Measurements from ENCODE around the gene FBXL7.

Gene FBXL7

DNA sequence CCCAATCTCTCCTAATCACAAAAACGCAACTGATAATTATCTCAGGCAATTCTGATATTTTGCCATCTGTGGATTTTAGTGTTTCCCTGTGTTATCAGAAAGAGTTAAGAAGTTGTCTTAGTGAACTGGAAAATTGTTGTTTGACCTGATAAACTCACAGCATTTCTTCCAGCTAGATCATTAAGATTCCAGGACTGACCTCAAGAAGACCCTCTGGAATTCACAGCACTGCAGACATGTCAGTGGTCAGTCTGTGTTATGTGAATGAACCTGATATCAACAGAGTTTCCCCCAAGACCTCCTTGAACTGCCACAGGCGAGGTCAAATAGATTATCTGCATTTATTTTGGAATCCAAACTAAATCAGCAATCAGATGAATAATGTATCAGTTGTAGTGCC lies 174.7 kb downstream of the FBXL7 start:
- DNase-seq (ENCODE audit: low spot score): no peak

DNA sequence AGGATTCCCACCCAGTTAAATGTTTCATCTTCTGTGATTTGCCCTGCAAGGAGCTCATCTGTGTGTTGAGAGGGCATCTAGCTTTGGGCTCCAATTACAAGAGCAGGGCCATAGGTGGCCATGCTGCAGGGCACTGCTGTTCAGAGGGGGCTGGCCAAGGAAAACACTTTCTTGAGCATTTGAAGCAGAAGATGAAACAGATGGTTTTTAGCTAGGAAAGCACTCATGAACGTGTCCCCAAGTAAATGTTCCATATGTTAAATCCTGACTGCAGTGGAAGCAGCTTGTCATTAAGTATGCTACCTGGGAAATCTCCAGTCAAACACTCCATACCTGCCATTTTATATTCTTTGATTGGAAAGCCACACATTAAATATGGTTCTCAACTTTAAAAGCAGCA lies 176.6 kb downstream of the FBXL7 start:
- DNase-seq (ENCODE audit: low spot score): no peak

DNA sequence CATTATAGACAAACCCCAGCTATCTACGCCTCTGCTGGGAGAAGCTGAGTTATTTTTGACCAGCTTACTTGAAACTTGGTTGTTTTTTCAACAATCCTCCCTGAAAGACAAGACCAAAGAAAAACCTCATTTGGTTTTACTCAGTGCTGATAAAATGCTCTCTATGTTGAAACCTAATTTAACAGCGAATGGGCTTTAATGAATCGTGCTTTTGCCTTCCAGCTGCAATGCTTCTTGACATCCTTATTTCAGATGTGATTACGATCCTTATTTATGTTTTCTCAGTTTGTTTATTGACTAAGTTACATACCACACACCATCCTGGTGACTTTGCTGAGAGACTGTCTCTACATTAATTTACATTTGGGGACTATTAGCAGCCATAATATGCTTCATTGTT lies 179.2 kb downstream of the FBXL7 start:
- no peak for DNase-seq (ENCODE audit: low spot score)

DNA sequence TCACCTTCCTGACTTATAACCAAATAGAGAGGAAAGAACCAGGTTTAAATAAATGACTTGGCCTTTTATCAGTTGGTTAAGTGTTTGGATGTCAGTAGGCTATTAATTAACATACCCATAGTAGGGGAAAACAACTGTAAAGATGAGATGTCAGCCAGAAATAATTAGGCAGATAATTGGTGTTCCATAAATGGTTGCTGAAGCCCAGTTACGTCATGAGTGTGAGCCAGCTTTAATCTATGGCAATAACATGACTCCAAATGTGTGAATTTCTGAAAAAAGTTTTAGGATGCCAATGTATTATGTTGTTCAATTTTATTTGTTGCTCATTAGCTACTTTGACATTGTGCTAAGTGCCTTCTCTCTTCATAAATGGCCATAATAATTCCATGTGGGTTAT lies 180.5 kb downstream of the FBXL7 start:
- DNase-seq (ENCODE audit: low spot score): no peak

DNA sequence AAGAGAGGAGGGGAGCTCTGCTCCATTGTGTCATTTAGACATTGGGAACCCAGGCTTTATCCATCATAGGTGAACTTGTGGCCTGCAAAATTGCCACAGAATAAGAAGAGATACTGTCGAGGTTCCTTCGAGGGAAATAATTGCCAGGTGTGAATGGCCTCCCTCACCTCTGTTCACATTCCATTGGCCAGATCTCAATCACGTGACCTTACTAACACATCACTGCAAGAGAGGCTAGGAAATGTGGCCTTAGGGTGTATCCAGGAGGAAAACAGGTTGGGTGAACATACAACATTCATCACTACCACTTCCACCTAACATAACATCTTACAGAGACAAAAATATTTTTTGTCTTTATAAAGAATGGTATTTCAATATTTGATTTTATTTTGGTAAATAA lies 182.1 kb downstream of the FBXL7 start:
- no peak for DNase-seq (ENCODE audit: low spot score)

DNA sequence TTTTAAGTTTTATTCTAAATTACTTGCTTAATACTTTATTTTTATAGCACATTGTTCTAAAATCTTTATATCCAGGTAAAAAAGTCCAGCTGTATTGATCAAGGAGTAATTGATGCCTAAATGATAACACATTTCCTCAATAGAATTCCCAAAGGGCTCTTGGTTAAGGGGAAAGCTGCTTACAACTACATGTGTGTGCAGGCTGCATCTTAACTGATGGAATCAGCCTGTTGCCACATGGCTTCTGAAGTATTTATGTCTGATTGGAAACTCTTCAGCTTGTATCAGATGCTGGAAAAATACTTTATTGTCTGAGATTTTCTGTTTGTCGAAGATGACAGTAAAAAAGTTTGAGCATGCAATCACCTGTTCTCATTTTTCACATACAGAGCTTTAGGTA lies 182.6 kb downstream of the FBXL7 start:
- no peak for DNase-seq (ENCODE audit: low spot score)

DNA sequence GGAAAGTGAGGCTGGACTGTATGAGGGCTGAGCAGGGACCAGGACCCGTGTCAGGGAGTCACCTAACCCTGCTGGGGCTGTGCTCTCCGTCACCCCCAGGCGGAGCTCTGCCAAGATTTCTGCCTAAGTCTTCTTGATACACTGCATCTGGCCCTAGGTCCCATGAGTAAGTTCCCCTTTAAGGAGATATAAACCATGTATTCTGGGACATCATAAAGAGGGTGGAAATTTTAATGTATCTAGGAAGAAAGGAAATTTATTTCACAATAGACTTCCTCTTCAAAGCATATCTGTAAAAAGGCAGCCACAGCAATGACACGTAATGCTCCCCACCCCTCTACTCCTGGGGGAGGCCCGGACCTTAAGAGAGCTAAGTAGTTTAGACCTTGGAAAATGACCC lies 183.4 kb downstream of the FBXL7 start:
- DNase-seq (ENCODE audit: low spot score): no peak

DNA sequence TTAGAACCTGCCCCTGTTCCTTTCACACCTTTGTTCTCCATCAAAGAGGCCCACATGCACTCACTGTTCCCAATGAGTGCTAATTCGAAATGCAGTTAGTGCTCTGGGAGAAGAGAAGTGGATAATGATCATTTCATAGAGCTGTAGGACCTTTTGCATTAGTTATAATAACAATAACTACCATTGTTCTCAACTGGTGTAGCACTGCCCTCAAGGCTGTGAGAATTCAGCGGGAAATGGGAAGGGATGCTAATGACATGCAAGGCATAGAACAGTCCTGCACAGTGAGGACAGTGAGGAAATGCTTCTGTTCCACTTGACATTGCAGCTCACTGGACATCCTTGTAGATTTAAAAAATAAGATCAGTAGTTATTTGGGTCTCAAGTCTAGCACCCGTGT lies 187.4 kb downstream of the FBXL7 start:
- DNase-seq (ENCODE audit: low spot score): peak; percentile 23

DNA sequence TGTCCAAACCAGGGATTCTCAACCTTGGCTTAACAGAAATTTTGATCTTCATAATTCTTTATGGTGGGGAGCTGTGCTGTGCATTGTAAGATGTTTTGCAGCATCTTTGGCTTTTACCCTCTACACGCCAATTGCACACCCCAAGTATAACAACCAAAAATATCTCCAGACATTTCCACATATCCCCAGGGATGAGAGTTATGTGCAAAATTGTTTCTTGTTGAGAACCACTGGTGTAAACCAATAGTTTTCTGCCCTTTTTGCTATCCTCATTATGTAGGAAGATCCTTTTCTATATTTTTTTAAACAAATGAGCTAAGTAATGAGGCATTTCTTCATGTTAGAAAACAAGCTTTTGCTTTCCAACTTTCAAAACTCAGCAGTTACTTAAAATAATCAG lies 189.9 kb downstream of the FBXL7 start:
- no peak for DNase-seq (ENCODE audit: low spot score)

DNA sequence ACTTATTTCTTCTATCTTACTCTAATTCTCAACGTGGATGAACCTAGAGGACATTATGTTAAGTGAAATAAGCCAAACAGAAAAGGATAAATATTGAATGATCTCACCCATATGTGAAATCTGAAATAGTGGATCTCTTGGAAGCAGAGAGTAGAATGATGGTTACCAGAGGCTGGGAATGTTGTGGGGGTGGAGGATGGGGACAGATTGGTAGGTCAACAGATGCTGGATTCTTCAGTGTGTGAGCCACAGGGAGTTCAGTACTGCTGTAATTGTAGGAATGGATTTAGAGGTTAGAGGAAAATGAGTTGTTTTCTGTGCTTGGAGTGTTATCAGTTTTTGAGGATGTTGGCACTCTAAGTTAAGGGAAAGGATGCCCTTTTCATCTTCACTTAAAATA lies 190.6 kb downstream of the FBXL7 start:
- DNase-seq (ENCODE audit: low spot score): no peak

DNA sequence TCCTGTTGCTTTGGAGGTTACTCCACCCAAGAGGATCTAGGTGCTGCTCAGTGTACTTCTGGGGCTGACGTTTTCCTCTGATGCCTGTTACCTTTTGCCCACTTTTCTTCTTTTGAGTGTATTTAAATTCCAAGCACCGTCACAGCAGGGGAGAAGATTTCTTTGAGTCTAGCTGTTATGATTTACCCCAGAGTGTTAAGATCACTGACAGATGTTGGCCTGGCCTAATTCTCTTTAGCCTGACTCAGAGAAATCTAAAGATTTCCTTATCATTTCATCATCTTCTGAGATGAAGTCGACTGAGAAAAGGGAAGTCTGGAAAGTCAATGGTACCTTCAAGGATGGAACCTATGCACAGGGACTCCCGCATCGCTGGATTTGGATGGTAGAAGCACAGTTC lies 191.5 kb downstream of the FBXL7 start:
- no peak for DNase-seq (ENCODE audit: low spot score)

DNA sequence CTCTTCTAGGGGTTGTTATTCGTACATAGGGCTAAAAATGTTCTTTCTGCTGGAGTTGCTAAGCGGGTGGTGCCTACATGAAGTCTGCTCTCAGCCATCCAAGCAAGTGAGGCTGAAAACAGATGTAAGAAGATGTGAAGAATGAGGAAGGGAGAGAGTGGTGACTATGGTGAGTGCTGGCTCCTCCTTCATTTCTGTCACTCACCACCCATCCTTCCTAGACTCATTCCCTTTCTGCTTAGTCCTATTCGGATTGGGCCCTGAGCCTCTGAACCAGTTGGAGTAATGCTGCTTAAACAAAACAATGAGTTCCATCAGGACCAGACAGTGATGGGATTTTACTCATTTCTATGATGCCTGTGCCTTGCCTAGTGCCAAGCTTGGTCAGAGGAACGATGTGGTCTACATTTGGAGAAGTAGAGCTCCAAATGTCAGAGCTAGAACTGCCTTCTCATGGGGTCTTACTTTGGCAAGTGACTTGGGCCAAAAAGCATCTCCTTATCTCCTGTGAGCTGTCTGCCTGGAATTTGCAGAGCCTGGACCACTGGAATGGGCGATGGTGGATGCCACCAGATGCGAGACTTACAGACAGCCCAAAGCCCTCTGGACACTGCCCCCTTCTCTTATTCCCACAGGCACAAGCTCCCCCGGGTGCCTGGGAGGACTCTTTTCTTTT lies 192.9 kb downstream of the FBXL7 start:
- DNase-seq (ENCODE audit: low spot score): no peak

DNA sequence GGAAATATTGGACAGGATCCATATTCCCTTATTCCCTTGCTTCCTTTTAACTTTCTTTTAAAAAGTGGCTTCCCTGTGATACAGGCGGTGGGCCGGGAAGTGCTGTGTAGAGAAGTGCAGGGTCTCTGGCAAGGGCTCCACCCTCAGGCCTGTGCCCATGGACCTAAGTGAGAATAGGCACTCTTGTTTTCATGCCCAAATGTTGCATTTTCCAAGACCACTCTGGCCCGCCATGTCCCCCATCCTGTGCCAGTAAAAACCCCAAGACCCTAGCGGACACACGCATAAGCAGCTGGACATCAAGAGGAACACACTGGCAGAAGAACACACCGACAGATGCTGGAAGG lies 193.4 kb downstream of the FBXL7 start:
- no peak for DNase-seq (ENCODE audit: low spot score)

DNA sequence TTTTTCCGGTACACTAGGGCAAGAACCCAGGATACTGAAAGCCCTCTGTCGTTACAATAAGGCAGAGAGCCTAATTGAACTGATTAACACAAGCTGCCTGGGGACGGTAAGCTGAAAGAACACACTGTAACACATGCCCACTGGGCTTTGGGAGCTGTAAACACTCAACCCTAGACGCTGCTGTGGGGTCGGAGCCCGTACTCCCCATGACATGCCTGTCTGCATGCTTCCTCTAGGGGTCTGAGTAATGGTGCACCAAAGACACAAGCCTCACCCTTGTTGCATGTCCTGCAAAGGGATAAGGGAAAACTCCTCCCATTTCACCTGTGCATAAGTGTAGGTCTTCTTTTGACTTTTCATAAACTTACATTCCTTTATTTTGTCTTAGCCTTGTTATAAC lies 194.0 kb downstream of the FBXL7 start:
- DNase-seq (ENCODE audit: low spot score): no peak

DNA sequence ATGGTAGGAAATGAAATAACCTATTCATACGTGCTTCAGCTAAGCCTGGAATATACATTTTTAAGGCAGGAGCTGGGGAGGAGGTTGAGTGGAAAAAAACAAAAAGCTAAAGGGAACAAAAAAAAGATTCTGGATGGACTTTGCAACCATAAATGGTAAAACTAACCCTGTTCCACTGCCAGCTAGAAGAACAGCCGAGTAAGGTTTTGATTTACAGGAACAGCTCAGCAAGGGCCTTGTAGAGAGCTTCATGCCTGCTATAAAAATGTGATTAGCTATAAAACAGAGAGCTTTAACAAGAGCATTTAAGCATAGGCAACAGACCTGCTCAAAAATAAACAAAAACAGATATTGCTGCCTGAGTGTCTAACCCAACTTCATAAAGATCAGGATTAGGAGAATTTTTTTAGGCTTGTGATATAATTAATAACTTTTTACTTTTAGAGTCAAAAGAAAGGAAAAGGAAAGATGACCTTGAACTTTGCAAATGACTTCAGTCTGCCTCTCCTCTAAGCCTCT lies 194.8 kb downstream of the FBXL7 start:
- no peak for DNase-seq (ENCODE audit: low spot score)

DNA sequence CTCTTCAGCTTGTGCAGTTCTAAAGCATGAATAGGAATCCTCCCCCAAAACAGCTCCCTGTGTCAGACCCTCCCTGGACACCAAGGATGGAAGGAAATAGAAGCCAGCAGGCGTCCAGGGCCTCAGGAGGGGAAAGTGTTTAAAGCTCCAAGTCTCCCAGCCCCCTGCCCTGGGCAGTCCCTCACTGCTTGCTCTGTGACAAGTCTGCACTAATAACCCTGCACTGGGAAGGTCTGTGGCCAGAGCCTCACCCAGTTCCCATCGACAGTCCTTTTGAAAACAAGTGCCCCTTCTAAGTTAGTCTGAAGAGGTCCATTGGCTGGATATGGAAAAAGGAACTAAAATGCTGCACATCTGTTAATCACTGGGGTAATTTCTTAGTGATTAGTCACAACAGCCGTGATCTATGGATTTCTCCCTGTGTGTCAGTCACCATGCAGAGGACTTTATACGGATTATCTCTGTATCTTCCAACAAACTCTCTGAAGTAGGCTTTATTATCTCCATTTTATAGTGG lies 195.3 kb downstream of the FBXL7 start:
- DNase-seq (ENCODE audit: low spot score): no peak

DNA sequence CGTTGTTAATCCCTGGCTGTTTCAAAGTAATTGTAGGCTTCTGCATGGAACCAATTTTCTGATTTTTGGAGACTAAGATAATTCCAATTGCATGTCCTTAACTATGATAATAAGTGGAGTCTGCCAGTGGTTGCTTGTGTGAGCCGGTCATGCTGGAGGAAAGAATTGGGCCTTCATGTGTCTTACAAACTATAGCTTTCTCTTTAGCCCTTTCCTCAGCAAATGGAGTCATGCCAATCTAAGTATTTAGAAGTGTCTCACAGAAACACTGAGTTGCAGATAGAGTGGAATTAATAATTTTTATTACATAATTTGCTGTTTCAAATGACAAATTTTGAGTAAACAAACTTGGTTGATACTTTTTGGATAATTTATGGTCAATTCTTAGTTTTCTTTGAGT lies 200.4 kb downstream of the FBXL7 start:
- DNase-seq (ENCODE audit: low spot score): no peak

DNA sequence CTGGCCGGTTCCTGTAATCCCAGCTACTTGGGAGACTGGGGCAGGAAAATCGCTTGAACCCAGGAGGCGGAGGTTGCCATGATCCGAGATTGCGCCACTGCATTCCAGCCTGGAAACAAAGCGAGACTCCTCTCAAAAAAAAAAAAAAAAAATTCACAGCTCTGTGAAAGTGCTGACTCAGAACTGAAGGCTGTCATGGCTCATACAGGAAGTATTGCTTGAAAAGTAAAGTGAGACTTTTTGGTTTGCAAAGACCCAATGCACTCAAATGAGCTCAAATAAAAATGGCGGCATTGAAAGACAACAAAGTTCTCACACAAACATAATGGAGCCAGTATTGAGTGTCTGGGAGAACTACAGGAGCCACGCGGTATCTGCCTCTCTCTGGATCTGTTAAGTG lies 202.1 kb downstream of the FBXL7 start:
- no peak for DNase-seq (ENCODE audit: low spot score)

DNA sequence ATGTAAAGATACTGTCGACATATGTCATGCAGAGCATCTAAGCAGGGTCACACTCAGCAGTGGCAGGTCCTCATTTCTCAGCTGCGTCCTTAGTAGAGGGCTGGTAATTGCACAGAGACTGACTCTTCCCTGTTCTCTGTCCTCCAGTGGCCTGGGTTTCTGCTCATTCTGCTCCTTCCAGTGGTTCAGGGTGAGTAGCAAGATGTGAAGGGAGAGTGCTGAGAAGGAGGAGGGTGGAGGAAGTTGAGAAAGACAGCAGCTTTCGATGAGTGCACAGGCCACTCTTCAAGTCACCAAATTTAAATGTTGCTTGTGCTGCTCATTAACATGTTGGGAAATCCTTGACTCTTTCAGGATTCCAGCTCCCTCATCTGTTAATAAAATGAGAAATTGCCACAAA lies 203.9 kb downstream of the FBXL7 start:
- DNase-seq (ENCODE audit: low spot score): no peak

DNA sequence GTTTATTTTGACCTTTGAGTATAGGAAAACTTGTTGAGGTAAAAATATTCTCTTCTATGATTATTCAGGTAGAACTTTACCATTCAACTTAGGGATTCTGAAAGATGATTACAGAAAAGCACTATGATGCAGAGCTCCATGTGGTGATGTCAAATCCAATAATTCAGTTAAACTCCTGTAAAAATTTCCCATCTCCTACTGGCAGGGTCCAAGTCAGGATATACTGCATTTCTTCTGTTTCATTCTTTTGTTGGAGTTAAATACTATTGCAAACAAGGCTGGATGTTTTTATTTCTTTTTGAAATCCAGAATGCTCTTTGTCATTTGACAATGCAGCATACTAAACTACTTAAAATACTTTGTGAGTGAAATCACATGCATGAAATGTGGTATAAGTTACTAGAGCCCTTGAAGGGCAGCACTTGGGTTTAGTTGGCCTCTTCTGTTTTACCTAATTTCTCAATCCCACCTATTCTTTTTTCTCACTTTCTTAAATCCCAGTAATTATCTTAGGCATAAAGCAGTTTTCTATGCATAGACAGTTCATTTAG lies 204.5 kb downstream of the FBXL7 start:
- DNase-seq (ENCODE audit: low spot score): no peak

DNA sequence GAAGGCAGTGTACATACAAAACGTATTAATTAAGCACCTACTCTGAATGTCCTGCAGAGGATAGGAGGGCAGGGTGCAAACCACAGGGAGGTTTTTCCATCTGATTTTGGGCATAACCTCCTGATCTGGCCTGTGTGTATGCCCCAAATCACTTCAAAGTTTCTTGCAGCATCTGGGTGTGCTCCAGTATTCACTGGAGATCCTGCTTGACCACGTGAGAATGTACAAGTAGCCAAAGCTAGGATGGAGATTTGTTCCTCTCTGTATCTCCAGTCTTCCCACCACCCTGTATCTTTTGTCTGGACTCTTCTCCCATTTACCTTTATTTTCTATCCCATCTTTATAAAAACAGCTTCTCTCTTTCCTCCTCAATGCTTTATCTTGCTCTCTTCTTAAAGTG lies 207.7 kb downstream of the FBXL7 start:
- no peak for DNase-seq (ENCODE audit: low spot score)

DNA sequence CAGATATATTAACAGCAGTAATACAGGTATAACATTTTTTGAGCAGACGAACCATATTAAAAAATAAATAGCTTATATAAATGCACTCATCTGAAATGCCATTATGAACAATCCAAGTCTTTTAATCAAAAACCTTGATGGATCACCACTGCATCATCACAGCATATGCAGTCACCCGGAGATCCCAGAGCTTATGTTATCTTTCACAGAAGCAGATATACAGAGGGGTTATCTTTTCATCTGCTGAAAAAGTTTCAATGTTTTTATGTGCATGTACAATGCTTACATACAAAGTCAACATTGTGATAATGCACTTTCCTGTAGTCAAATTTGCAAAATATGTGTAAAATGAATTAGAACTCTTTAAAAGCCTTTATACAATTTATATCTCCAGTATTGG lies 211.9 kb downstream of the FBXL7 start:
- DNase-seq (ENCODE audit: low spot score): no peak

DNA sequence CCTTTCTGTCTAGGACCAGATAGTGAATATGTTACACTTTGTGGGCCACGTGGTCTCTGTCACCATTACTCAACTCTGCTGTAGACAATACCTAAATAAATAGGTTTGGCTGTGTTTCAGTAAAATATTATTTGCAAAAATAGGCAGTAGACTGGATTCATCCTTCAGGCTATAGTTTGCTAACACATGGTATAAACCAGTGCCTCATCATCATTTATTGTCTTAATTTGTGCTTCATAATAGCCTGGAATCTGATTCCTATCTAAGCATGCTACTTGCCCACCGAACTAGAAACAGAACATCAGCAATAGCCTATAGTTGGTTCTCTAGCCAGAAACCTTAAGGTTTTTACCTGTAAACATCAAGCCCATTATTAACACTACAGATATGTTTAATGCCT lies 215.6 kb downstream of the FBXL7 start:
- DNase-seq (ENCODE audit: low spot score): no peak

DNA sequence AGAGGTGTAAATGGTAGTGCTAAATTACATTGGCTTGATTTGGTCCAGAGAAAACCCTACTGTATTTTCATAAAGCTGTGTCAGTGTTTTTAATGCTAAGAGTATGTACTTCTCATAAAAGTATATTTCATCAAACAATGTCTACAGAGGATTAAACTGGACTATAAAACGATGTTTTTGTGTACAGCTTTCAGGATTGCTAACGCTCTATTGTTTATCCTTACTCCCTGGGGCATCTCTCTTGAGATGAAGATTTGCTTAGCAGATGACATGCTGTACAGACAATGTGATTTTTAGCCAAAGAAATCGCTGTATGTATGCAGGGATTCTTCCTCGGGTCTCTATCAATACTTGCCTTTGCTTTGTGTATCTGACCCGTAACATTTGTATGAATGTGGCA lies 216.0 kb downstream of the FBXL7 start:
- no peak for DNase-seq (ENCODE audit: low spot score)

All from COLO829 (cell line).